DMS153 treated with DMSO at 0.1 percent for 48 hours (cell line): ENCODE data around the gene SMIM43.
A peak's percentile ranks its signal among the peaks of the same experiment; 100 is the strongest.
"Not testable (repeated sequence)": the region's sequence is repeated elsewhere in the genome, so short reads cannot be mapped to it uniquely, and the experiment has no call there.

Experiments used
- DNase-seq: peaks from one replicate; lab custom pipeline; 2025; ENCODE audit not compliant: unreplicated experiment; lab: John Stamatoyannopoulos, UW

Gene SMIM43

DNA sequence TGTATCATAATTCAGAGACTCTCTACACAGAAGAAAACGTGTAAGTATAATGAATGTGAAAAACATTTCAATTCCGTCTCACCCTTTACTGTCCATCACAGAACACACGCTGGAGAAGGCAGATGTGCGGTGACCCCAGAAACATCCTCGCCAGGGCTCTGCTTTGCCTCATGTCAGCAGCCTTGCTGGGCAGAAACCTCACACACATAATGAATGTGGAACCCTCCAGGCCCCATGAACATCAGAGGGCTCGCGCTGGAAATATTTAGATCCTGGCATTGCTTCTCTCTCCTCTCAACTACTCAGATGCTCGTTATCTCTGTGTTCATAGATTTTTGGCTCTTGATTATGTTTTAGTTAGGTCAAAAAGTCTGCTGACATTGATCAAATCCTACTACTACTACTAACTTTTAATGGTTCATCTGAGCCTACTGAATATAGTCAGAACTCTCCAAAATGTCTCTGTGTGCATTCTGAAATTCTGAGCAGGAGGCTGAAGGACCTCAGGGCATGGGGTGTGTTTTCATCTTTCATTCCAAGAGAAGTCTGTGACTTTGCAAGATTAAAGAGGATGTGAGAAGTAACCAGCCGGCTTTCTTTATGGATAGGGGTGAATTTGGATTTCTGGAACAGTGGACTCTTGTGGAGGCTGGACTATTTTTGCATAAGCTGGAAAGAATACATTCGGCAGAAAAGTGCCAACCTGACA, 27.0 kb downstream of the SMIM43 start:
- no peak for DNase-seq

DNA sequence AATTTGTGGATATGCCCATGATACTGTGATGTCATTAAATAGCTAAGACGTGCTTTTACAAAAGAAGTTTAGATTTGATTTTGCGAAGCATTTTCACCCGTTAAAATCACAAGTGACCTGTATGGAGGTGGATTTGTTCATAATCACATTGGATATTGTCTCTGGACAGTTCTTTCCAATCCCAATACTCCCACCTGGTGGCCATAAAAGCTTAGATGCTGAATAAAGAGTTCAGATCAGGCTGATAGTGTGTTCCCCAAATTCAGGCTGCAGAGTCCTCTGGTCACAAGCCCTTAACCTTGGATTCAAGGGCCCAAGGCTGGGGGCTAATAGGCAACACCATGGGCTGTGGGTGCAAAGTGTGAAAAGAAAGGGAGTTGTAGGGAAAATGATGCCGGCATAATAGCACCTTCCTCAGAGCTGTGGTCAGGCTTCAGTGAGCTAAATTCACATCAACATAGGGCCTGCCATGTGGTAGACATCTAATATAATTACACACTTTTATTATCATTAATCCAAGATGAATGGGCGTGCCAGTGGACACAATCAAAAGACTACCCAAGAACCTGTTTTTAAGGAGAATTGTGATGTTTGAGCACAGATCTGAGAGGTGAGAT, 28.1 kb downstream of the SMIM43 start:
- DNase-seq: peak; percentile 39

DNA sequence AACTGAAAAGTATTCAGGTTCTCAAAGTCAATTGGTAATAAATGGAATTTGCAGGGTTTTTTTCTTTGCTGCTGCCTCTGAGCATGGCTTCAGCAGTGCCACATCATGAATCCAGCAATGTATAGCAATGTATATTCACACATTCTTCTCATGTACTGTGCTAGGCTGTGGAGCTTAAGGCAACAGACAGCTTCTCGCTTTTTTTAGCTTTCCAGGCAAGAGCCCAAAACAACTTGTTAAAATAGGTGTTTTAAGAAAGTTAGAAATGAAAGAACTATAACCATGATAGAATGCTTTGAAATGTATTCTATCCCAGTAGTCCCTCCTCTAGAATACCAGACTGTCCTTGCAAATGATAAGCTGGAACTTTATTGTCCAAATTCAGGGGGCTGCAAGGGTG, 30.4 kb downstream of the SMIM43 start:
- DNase-seq: no peak

DNA sequence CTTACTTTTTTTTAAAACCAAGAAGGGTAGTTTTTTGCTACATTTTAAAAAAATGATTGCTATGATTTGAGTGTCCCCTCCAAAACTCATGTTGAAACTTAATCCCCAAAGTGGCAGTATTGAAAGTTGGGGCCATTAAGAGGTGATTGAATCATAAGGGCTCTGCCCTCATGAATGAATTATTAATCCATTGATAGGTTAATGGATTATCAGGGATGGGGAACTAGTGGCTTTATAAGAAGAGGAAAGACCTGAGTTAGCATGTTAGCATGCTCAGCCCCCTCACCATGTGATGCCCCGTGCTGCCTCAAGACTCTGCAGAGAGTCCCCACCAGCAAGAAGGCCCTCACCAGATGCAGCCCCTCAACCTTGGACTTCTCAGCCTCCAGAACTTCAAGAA, 31.0 kb downstream of the SMIM43 start:
- DNase-seq: no peak

DNA sequence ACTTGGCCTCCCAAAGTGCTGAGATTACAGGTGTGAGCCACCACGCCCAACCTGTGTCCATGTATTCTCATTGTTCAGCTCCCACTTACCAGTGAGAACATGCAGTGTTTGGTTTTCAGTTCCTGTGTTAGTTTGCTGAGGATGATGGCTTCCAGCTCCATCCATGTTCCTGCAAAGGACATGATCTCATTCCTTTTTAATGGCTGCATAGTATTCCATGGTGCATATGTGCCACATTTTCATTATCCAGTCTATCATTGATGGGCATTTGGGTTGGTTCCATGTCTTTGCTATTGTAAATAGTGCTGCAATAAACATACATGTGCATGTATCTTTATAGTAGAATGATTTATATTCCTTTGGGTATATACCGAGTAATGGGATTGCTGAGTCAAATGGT, 35.2 kb downstream of the SMIM43 start:
- not testable (repeated sequence) for DNase-seq

DNA sequence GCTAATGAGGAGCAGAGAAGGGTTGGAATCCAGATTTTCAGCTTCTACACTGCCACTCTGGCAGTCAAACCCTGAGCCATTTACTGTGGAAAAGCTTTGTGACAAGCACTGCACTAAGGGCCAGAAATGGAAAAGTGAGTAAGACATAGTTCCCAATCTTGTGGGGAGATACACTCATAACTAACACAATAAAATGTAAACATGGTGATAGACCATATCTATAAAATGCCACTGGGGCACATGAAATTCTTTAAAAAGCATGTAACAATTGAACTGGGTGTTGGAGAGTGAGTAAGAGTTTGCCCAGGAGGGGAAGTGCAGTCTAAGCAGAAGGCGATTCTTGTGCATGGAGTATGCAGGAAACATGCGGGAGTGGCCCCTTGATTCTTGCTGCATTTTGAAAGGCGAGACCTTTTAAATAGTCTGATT, 36.2 kb downstream of the SMIM43 start:
- DNase-seq: no peak

DNA sequence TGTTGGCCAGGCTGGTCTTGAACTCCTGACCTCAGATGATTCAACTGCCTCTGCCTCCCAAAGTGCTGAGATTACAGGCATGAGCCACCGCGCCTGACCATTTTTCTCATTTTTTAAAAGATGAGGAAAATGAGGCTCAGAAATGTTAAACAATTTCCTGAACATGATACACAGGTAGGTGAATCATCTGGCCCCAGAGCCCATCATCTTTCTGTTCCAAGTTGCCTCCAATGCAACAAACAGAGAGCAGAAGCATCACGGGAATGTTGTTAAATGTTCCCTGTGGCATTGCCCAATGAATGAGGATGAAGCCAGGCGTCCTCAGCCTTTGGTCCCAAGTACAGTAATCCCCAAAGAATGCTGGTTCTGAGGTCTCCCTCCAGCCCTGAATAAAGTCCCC, 36.9 kb downstream of the SMIM43 start:
- DNase-seq: no peak

DNA sequence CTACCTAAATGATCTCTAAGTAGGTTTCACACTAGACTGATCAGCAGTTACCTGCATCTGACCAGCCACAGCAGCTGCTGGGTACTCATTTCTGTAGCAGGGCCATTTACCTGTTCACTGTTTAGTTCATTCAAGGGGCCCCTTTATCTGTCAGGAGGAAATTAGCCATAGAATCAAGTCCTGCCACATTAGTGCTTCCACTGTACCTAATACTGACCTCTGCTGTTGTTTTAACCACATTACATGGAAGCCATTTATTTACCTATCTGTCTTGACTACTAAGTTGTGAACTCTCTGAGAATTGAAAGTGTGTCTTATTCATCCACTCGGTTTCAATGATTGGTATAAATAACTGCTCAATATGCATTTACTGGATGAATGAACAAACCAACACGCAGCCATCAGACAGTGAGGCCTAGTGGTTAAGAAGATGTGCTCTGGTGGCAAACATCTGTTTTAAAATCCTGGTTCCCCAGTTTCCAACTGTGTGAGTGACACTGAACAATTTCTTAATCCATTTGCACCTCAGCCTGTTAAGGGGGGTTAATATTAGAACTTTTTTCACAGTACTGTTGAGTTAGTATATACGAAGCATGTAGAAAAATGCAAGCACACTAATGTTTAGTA, 38.2 kb downstream of the SMIM43 start:
- DNase-seq: peak; percentile 21

DNA sequence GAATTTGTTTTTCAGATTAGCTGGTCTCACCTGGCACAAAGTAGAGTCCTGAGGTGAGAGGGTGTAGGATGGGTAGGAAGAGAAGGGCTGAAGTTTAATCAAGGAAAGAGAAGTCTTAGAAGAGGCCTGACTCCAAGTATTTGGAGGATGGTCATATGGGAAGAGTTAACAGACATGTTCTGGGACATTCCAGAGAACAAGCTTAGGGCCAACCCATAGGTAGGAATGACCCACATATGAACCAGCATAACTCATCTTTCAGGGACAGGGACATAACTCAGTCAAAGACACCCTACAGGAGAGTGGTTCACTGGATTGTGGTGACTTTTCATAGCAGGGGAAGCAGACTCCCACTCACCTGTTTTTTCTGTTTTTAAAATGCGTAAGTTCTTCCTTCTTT, 40.3 kb downstream of the SMIM43 start:
- DNase-seq: no peak

DNA sequence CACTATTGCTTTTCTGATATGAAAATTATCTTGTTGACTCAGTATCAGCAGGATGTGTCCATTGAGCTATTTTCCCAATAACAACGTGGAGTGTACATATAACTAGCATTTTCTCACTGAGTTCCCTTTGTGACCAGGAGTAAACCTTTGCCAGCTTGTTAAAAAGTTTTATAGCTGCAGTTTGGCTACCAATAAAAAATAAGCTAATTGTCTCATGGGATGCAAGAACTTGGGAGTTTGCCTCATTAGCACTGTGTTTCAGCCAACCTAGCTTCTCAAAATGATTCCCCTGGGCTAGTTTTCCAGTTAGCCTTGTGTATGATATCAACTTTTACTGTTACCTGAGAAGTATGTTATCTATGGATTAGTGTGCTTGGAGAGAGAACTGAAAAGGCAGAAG, 43.3 kb downstream of the SMIM43 start:
- no peak for DNase-seq

DNA sequence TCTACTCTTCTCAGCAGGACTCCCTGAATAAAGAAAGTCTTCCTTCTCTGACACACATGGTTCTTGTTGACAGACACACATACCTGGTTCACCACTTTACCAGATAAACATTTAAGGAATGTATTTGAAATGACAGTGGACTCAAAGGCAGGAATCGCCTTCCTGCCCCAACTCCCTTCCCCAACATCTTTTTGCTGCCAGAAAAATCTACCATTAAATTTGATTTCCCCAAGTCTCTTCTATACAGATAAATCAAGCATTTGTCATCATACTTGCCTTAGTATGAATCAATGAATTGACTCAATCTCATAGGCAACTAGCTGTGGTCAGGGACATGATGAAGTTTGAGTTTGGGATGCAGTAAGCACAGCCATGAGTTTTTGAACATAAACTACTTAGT, 44.9 kb downstream of the SMIM43 start:
- DNase-seq: no peak

DNA sequence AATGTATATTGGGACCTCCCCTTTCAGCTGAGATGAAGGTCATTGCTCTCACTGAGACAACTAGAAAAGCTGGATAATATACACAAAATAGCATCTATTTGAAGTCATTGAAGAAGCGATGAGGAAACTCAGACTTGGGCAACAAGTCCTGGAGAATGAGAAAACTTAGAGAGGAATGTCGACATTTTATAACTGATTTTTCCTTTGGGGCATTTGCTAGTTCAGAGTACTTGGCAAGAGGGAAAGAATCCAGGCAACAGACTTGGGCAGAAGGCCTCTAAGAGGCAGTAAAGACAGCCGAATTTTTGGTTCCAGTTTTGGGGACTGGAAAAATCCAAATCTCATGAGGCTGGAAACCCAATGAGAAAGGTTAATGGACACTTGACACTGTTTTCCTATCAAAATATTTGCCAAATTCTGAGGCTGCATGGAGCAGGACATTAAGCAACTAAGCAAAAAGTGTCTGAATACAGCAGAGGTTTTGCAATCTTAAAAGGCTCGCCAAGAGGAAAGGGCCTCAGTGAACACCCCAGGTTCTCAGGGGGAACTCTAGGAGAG, 47.2 kb downstream of the SMIM43 start:
- no peak for DNase-seq

DNA sequence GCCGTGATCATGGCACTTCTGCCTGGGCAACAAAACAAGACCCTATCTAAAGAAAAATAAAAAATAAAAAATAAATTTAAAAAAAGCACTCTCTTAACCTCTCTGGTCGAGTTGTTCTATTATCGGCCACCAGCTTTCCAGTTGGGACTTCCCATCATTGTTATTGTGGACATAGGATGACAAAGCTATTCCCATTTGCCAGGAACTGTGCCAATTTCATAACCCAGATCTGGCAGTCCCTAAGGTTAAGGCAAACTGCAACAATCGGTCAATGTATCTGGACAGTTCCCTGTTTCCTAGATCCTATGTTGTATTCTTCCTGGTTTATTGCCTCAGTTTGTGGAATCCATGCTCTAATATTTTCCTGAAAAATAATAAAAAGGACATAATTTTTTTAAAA, 50.4 kb downstream of the SMIM43 start:
- no peak for DNase-seq

DNA sequence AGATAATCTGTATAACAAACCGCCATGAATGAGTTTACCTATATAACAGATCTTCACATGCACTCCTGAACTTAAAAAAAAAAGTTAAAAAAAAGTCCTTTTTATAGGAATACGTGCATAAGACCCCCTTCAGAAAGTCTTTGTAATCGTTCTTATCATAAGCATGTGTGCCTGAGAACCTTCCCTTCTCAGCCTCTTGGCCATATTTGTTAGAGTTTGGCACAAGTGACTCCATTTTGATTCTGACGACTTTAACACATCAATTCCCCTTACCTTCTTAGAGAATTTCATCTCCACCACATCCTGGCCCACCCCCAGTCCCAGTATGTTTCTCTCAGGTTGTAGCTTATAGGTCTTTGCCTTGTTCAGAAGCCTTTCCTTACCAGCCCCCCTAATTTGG, 52.2 kb downstream of the SMIM43 start:
- DNase-seq: no peak

DNA sequence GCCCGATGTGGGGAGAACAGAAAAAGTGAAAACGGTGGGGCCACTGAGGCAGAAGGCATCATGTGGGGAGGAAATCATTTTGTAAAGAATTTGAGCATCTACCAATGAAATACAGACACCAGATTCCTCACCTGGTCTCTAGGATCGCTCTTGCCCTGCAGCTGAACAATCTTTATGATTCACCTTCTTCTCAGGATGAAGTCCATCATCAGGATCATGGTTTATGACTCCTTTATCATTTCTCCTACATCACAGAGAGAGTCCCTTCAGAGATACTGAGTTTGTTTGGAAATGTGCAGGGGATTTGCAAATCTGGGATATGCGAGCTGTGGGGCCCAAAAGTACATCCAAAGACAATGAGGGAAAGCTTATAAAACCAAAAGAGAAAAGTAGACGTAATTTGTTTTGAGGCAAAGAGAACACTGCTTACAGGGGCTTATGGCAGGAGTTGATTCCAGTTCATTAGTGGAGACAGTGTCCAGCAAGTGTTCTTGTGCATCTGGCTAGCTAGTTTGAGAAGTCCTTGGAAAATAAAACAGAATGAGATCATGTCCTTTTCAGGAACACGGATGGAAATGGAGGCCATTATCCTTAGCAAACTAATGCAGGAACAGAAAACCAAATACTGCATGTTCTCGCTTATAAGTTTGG, 52.8 kb downstream of the SMIM43 start:
- DNase-seq: no peak

DNA sequence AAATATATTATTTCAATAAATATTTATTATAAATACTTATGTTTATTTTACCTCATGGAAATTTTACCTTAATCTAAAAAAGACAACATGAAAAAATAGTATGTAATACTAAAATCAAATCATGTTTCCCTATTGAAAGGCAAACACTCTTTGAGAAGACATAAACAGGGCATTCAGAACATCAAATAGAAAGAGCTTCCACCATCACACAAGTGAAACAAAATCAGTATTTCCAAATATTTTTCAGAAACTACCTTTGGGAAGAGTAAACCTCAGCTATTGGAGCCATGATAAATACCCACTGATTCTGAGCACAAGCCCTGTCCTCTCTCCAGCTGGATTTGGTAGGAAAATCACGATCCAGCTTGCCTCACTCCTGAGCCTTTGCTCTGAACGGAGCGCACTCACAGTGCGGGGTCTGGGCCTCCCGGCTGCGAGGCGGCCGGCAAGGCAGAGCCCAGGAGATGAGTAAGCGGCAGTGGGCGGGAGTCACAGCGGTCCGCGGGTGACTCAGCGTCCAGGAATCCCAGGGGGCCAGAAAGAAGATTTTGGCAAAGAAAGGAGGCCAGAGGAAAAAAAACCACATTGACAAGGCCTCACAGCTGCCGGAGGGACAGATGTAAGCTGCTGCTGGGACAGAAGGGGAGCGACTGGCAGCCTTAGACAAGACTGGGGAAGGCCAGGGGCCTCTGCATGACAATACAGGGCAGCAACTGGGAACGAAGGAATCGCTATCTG, 53.5 kb downstream of the SMIM43 start:
- peak; percentile 9 for DNase-seq

DNA sequence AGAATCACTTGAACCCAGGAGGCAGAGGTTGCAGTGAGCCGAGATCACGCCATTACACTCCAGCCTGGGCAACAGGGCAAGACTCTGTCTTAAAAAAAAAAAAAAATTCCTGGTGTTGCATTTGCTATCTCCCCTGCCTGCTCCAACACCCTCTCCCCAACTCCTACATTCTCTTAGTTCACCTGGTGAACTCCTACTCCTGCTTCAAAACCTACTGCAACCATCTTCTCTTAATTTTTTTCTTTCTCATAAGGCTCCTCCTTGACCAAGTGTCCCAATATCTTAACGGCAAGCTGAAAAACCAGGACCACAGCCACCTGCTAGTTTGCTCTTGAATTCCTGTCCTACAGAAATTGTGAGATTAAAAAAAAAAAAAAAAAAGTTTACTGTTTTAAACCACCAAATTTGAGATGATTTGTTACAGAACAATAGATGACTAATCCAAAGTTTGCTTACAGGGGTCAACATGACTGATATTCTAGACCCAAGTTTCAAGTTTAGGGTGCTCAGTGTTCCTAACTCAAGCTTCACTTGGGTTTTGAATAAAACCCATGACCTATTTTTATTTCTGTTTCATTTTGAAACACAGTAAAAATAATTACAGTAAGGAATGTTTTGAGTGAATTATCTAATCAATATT, 55.1 kb downstream of the SMIM43 start:
- no peak for DNase-seq
